ENCODE data around the gene ACIN1. TPM values are rescaled to one million over a fixed set of nuclear protein-coding genes. Genes with fewer than 3 reads are reported as not detected.

ACIN1 gene
- total RNA-seq, 6 donors from 2014 or later: 91.1 to 350 (median 139) TPM

DNA sequence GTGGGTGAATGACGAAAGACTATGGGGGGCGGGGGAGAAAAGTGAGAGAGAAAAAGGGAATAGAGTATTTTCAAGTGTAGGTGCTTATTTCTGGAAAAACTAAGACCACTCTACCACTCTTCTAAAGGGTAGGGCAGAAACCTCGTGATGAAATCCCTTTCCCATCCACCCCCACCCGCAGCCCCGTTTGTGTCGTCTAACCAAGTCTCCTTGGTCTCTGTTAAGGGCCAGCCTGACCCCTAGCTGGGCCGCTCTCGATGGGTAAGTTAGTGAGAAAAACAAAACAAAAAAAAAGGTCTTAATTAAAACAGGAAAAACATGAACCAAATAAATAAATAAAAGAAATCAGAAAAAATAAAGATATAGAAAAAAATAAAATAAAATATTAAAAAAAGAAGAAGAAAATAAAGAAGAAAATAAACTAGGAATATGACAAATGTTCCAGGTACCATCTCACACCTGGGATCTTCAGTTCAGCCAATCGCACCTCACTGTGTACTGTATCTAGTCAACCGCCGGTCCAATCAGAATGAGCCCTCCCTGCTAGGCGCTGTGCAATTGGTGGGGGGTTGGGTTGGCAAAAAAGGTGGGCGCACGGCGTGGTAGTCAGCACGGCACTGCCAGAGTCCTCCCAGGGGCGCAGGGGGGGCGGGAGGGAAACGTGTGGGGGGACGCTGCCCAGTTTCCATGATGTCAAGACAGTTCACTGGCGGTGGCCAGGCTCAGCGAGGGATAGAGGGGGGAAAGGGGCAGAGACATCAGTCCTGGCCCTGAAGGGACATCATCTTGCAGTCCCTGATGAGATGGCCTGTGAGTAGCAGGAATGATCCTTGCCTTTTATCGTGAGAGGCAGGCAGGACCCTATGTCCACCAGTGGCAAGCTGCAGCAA is 27.8 kb downstream of the ACIN1 start:
- DNase-seq (peak; percentile 12 to 34), ATAC-seq (ENCODE audit: low FRiP score in 2 of 2) (no peak)
- no peak for TF ChIP-seq POLR2A (IDR thresholded peaks at IDR 0.05)
- no peak for TF ChIP-seq POLR2AphosphoS5 (IDR thresholded peaks at IDR 0.05)
- TF ChIP-seq, protein P1, sequence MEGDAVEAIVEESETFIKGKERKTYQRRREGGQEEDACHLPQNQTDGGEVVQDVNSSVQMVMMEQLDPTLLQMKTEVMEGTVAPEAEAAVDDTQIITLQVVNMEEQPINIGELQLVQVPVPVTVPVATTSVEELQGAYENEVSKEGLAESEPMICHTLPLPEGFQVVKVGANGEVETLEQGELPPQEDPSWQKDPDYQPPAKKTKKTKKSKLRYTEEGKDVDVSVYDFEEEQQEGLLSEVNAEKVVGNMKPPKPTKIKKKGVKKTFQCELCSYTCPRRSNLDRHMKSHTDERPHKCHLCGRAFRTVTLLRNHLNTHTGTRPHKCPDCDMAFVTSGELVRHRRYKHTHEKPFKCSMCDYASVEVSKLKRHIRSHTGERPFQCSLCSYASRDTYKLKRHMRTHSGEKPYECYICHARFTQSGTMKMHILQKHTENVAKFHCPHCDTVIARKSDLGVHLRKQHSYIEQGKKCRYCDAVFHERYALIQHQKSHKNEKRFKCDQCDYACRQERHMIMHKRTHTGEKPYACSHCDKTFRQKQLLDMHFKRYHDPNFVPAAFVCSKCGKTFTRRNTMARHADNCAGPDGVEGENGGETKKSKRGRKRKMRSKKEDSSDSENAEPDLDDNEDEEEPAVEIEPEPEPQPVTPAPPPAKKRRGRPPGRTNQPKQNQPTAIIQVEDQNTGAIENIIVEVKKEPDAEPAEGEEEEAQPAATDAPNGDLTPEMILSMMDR (IDR thresholded peaks at IDR 0.05): no peak
- TF ChIP-seq EP300 (IDR thresholded peaks at IDR 0.05): no peak
- 90 to 91% methylated on average over 22 to 23 of the region's 23 CpGs for WGBS, 2 donors
- Histone ChIP-seq H3K36me3 (peaks cover 26 to 75% (median 67%) of the 10 kb centered on the region in 4 donors), H3K27ac (peak overlapping the region in 1 of 4 donors; percentile 17), H3K27me3 (no peaks in the 10 kb centered on the region), H3K4me3 (no peak overlapping the region), H3K4me1 (peaks cover 22 to 41% (median 34%) of the 10 kb centered on the region in 4 donors), H3K9me3 (no peaks in the 10 kb centered on the region)

DNA sequence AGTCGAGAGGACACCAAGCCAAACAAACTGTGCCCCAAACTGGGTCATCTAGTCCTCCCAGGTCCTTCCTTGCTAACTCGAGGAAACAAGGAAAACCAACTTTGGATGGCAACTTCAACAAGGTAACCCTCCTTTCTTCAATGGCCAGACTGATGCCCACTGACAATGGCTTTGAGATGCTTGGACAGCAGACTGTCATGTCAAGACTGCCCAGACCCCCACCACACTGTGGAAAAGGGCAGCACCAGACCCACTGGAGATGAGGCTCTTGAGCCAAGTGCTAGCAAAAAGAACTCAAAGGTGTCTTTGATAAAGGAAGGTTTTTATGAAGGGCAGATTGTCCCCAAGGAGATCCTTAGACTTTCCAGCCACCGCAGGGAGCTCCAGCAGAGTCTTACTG is 28.6 kb downstream of the ACIN1 start:
- no peak overlapping the region for H3K4me3 ChIP-seq
- H3K36me3 ChIP-seq: peaks cover 30 to 82% (median 72%) of the 10 kb centered on the region in 4 donors
- no peaks in the 10 kb centered on the region for H3K27me3 ChIP-seq
- TF ChIP-seq POLR2A (IDR thresholded peaks at IDR 0.05) (no peak), POLR2AphosphoS5 (IDR thresholded peaks at IDR 0.05) (no peak), EP300 (IDR thresholded peaks at IDR 0.05) (no peak)
- TF ChIP-seq, protein P1 (IDR thresholded peaks at IDR 0.05): no peak
- ATAC-seq (ENCODE audit: low FRiP score in 2 of 2): no peak
- H3K4me1 ChIP-seq: peaks cover 18 to 36% (median 31%) of the 10 kb centered on the region in 4 donors
- DNase-seq: peak in 1 of 2 donors; percentile 12
- H3K9me3 ChIP-seq: no peaks in the 10 kb centered on the region
- peak overlapping the region in 1 of 4 donors; percentile 17 for H3K27ac ChIP-seq
- 79 to 84% methylated on average over 3 of the region's 3 CpGs for WGBS, 2 donors

DNA sequence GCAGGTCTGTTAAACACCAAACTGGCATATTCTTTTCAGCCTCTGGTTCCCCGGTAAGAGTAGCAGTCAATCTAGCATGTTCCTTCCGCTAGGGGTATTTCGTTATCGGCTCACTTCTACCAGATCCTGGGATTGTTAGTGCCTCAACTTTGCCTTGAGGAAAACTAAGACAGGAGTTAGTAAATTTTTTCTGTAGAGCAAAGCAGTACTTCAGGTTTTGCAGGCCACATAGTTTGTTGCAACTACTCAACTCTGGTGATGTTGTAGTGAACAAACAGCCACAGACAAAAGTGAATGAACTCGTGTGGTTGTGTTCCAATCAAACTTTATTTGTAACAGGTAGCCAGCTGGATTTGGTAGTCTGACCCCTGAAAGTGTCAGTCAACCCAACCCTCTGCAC is 31.3 kb downstream of the ACIN1 start:
- Histone ChIP-seq H3K4me3 (no peak overlapping the region), H3K27ac (no peak overlapping the region), H3K36me3 (peaks cover 48 to 100% (median 95%) of the 10 kb centered on the region in 4 donors), H3K9me3 (no peaks in the 10 kb centered on the region), H3K27me3 (no peaks in the 10 kb centered on the region), H3K4me1 (peaks cover 9 to 11% (median 10%) of the 10 kb centered on the region in 4 donors)
- DNase-seq (no peak), ATAC-seq (ENCODE audit: low FRiP score in 2 of 2) (no peak)
- TF ChIP-seq POLR2A (IDR thresholded peaks at IDR 0.05): no peak
- no peak for TF ChIP-seq POLR2AphosphoS5 (IDR thresholded peaks at IDR 0.05)
- TF ChIP-seq EP300 (IDR thresholded peaks at IDR 0.05): no peak
- TF ChIP-seq, protein P1 (IDR thresholded peaks at IDR 0.05): no peak
- 92 to 95% methylated on average over 5 of the region's 5 CpGs for WGBS, 2 donors

DNA sequence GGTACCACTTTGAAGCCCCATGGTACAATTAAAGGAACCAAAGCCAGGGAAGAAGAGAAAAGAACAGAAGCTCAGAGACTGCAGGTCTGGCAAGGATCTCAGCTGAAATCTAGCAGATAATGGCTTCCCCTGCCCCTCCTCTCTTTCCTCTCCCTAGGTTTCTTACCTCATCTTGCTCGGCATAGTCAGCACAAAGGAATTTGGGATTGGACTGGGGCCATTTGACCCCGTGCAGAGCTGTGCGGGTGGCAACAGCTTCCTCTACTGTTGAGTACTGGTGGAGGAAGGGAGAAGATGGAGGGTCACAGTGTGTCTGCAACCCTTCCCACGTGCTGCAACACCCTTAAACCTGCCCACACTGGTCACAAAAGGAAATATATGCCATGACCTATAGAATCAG is 32.9 kb downstream of the ACIN1 start:
- no peak overlapping the region for H3K4me3 ChIP-seq
- 8 to 29% methylated on average over 4 of the region's 4 CpGs for WGBS, 2 donors
- H3K27ac ChIP-seq: peak overlapping the region in 3 of 4 donors; percentile 48 to 53 (median 49)
- TF ChIP-seq, protein P1 (IDR thresholded peaks at IDR 0.05): no peak
- peak in 1 of 2 donors; percentile 38 for TF ChIP-seq POLR2AphosphoS5 (IDR thresholded peaks at IDR 0.05)
- no peak for TF ChIP-seq POLR2A (IDR thresholded peaks at IDR 0.05)
- TF ChIP-seq EP300 (IDR thresholded peaks at IDR 0.05): no peak
- no peaks in the 10 kb centered on the region for H3K9me3 ChIP-seq
- H3K36me3 ChIP-seq: peaks cover 44 to 88% (median 81%) of the 10 kb centered on the region in 4 donors
- DNase-seq (peak in 1 of 2 donors; percentile 72), ATAC-seq (ENCODE audit: low FRiP score in 2 of 2) (peak; percentile 38 to 64)
- H3K27me3 ChIP-seq: no peaks in the 10 kb centered on the region
- peaks cover 13 to 17% (median 15%) of the 10 kb centered on the region in 4 donors for H3K4me1 ChIP-seq

All from upper lobe of left lung (tissue), 6 donors.